DND-41 (cell line): ENCODE data around the gene ANO3.

ENCODE experiments used
- EZH2 ChIP-seq: IDR thresholded peaks from 3 replicates; pipeline ENCODE4 v1.6.1; 2012; ENCODE audit warnings: borderline replicate concordance, low read depth, mild to moderate bottlenecking, moderate library complexity, low read length, inconsistent platforms; ENCODE audit not compliant: severe bottlenecking
- TF ChIP-seq, protein P1 (sequence below): IDR thresholded peaks from 2 replicates; pipeline ENCODE4 v1.5.1; 2012; ENCODE audit warnings: borderline replicate concordance, low read length, moderate library complexity, mild to moderate bottlenecking; ENCODE audit not compliant: poor library complexity, severe bottlenecking; ENCODE audit errors: extremely low read depth

DNA sequence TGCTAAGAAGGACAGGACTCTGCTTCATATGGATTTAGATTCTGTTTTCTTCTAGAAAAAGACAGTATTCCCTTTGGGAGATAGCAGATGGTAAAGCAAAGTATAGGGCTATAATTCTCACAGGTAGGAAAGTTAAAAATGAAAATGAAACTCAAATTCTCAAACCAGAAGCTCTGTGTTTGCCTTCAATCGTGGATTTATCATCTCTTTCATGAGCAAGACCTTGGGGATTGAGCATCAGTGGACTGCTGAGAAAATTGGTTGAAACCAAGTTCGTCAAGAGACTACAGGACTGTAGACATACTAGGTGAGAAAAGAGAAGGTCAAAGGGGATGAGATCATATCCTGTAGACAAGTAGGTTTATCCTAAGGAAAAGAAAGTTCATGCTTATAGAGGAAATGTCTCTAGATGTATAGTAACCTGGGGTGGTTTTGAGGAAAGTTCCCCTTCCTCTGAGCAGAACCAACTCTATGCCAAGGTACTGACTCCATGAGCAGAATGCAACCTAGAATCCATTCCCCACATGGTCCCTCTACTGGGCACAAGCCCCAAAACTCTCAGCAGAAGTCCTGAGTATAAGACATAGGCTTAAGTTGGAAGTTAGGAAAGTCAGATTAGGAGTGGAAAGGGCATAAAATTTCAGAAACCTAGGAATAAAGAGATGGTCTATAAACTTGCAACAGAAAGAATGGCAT is 343.5 kb downstream of the ANO3 start:
- TF ChIP-seq, protein P1, sequence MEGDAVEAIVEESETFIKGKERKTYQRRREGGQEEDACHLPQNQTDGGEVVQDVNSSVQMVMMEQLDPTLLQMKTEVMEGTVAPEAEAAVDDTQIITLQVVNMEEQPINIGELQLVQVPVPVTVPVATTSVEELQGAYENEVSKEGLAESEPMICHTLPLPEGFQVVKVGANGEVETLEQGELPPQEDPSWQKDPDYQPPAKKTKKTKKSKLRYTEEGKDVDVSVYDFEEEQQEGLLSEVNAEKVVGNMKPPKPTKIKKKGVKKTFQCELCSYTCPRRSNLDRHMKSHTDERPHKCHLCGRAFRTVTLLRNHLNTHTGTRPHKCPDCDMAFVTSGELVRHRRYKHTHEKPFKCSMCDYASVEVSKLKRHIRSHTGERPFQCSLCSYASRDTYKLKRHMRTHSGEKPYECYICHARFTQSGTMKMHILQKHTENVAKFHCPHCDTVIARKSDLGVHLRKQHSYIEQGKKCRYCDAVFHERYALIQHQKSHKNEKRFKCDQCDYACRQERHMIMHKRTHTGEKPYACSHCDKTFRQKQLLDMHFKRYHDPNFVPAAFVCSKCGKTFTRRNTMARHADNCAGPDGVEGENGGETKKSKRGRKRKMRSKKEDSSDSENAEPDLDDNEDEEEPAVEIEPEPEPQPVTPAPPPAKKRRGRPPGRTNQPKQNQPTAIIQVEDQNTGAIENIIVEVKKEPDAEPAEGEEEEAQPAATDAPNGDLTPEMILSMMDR, result no peak
- no peak for TF ChIP-seq EZH2
